GM19468 (cell line): ENCODE measurements around the gene SMCHD1.
A peak's percentile ranks its signal among the peaks of the same experiment; 100 is the strongest.

ENCODE experiments used
- ATAC-seq: cut with Tn5 transposase; IDR thresholded peaks from one replicate; pipeline ENCODE4 v1.9.1; 2021; ENCODE audit warnings: mild to moderate bottlenecking, moderate library complexity, moderate number of reproducible peaks; ENCODE audit not compliant: unreplicated experiment; ENCODE audit errors: extremely low read depth

The SMCHD1 gene

GRCh38 chr18:2655178-2655953, at the start of gene SMCHD1:
TSS of gene SMCHD1 (plus strand) at chr18:2655726. CDS start at chr18:2656076, 350 bp downstream.
- peak; percentile 64 for ATAC-seq

GRCh38 chr18:2606335-2606734, 49.2 kb upstream of the SMCHD1 start:
- ATAC-seq: no peak

GRCh38 chr18:2609604-2610003, 45.9 kb upstream of the SMCHD1 start:
- no peak for ATAC-seq

- no peak for ATAC-seq
Measured at GRCh38 chr18:2610549-2610948, 45.0 kb upstream of the SMCHD1 start.

GRCh38 chr18:2612996-2613395, 42.5 kb upstream of the SMCHD1 start:
- no peak for ATAC-seq

- ATAC-seq: no peak
Measured at GRCh38 chr18:2617401-2617998, 38.0 kb upstream of the SMCHD1 start.

- ATAC-seq: no peak
Measured at GRCh38 chr18:2618009-2618408, 37.5 kb upstream of the SMCHD1 start.

- no peak for ATAC-seq
Measured at GRCh38 chr18:2625217-2625616, 30.3 kb upstream of the SMCHD1 start.

- peak; percentile 51 for ATAC-seq
Measured at GRCh38 chr18:2627821-2628276, 27.7 kb upstream of the SMCHD1 start.

- ATAC-seq: no peak
Measured at GRCh38 chr18:2629003-2629402, 26.5 kb upstream of the SMCHD1 start.

GRCh38 chr18:2635586-2635985, 19.9 kb upstream of the SMCHD1 start:
- no peak for ATAC-seq

- ATAC-seq: no peak
Measured at GRCh38 chr18:2636126-2636631, 19.3 kb upstream of the SMCHD1 start.

GRCh38 chr18:2641638-2642037, 13.9 kb upstream of the SMCHD1 start:
- ATAC-seq: peak; percentile 84

- no peak for ATAC-seq
Measured at GRCh38 chr18:2642771-2643170, 12.8 kb upstream of the SMCHD1 start.

GRCh38 chr18:2644535-2644934, 11.0 kb upstream of the SMCHD1 start:
- ATAC-seq: no peak

GRCh38 chr18:2651981-2652380, 3.5 kb upstream of the SMCHD1 start:
- ATAC-seq: no peak

- ATAC-seq: no peak
Measured at GRCh38 chr18:2653467-2653866, 2.1 kb upstream of the SMCHD1 start.

- no peak for ATAC-seq
Measured at GRCh38 chr18:2654169-2654927, 1.2 kb upstream of the SMCHD1 start.

- ATAC-seq: peak; percentile 3
Measured at GRCh38 chr18:2654928-2655177, 673 bp upstream of the SMCHD1 start.

- ATAC-seq: peak; percentile 7
Measured at GRCh38 chr18:2655954-2656236, 369 bp downstream of the SMCHD1 start.

GRCh38 chr18:2656237-2656980, 883 bp downstream of the SMCHD1 start:
- no peak for ATAC-seq
